ENCODE measurements around the gene KANK3. TPM values are rescaled to one million over a fixed set of nuclear protein-coding genes. Genes with fewer than 3 reads are reported as not detected.
A peak's percentile ranks its signal among the peaks of the same experiment; 100 is the strongest.

Gene KANK3
- total RNA-seq, 1 experiment from 2014 or later, result 1.2 TPM

GRCh38 chr19:8324186-8325050, 18.6 kb downstream of the KANK3 start:
- Histone ChIP-seq H3K27me3 (ENCODE audit: control insufficient read depth, insufficient read depth, low read length) (no peaks in the 10 kb centered on the region), H3K36me3 (ENCODE audit: control insufficient read depth, insufficient read depth, low read length) (peaks cover 8% of the 10 kb centered on the region), H3K9me3 (ENCODE audit: control insufficient read depth, insufficient read depth, low read depth, low read length) (no peaks in the 10 kb centered on the region), H3K4me3 (ENCODE audit: low read depth in 2 of 2, low read length in 2 of 2) (no peak overlapping the region), H3K27ac (ENCODE audit: low read length) (no peak overlapping the region), H3K4me1 (ENCODE audit: control insufficient read depth, insufficient read depth, low read length) (peaks cover 14% of the 10 kb centered on the region)
- intact Hi-C loops (cut with micrococcal nuclease; ENCODE audit: unreplicated experiment), result no loop called here
- DNase-seq (ENCODE audit: low read depth, low spot score) (no peak), ATAC-seq (peak; percentile 28)
- CTCF ChIA-PET, result no interaction called here
- no TSS peak for BruUV-seq (replicated peaks)
- TF ChIP-seq CTCF (IDR thresholded peaks at IDR 0.05), result no peak; the same call in 1 of the 2 replicates
- in situ Hi-C loops (cut with HindIII; ENCODE audit: low pct_unique_long_range_greater_than_20kb, low sequenced_read_pairs), result no loop called here
- POLR2A ChIA-PET, result interaction anchor here (0.6 kb wide), 1 partner anchor 10 kb away, joined by 3 read pairs; no protein-coding TSS in a partner anchor

GRCh38 chr19:8323781-8324185, 19.3 kb downstream of the KANK3 start:
- POLR2A ChIA-PET, result interaction anchor here (0.6 kb wide), 1 partner anchor 10 kb away, joined by 3 read pairs; no protein-coding TSS in a partner anchor
- TF ChIP-seq REST (IDR thresholded peaks at IDR 0.05; ENCODE audit: insufficient read depth in 1 of 2, low read depth in 2 of 2, low read length in 1 of 2), result no peak
- TF ChIP-seq POLR2AphosphoS5 (IDR thresholded peaks at IDR 0.05; ENCODE audit: low read depth, low read length), result peak; percentile 2; the same call in 1 of the 2 replicates
- BruUV-seq (replicated peaks), result no TSS peak
- Histone ChIP-seq H3K4me1 (ENCODE audit: control insufficient read depth, insufficient read depth, low read length) (peaks cover 14% of the 10 kb centered on the region), H3K27me3 (ENCODE audit: control insufficient read depth, insufficient read depth, low read length) (no peaks in the 10 kb centered on the region), H3K4me3 (ENCODE audit: low read depth in 2 of 2, low read length in 2 of 2) (no peak overlapping the region), H3K36me3 (ENCODE audit: control insufficient read depth, insufficient read depth, low read length) (peaks cover 8% of the 10 kb centered on the region), H3K27ac (ENCODE audit: low read length) (no peak overlapping the region), H3K9me3 (ENCODE audit: control insufficient read depth, insufficient read depth, low read depth, low read length) (no peaks in the 10 kb centered on the region)
- in situ Hi-C loops (cut with HindIII; ENCODE audit: low pct_unique_long_range_greater_than_20kb, low sequenced_read_pairs) (no loop called here), intact Hi-C loops (cut with micrococcal nuclease; ENCODE audit: unreplicated experiment) (no loop called here)
- CTCF ChIA-PET, result no interaction called here
- ATAC-seq (no peak), DNase-seq (ENCODE audit: low read depth, low spot score) (no peak)

- H3K9me3 ChIP-seq (ENCODE audit: control insufficient read depth, insufficient read depth, low read depth, low read length), result no peaks in the 10 kb centered on the region
- no TSS peak for BruUV-seq (replicated peaks)
- peak overlapping the region; percentile 92 to 98 for H3K4me3 ChIP-seq (ENCODE audit: low read depth in 2 of 2, low read length in 2 of 2)
- ChIA-PET CTCF (interaction anchor here (0.7 kb wide), 1 partner anchor 134 kb away, joined by 3 read pairs; no protein-coding TSS in a partner anchor), POLR2A (no interaction called here)
- H3K4me1 ChIP-seq (ENCODE audit: control insufficient read depth, insufficient read depth, low read length), result peaks cover 14% of the 10 kb centered on the region
- peaks cover 8% of the 10 kb centered on the region for H3K36me3 ChIP-seq (ENCODE audit: control insufficient read depth, insufficient read depth, low read length)
- in situ Hi-C loops (cut with HindIII; ENCODE audit: low pct_unique_long_range_greater_than_20kb, low sequenced_read_pairs) (no loop called here), intact Hi-C loops (cut with micrococcal nuclease; ENCODE audit: unreplicated experiment) (no loop called here)
- no peaks in the 10 kb centered on the region for H3K27me3 ChIP-seq (ENCODE audit: control insufficient read depth, insufficient read depth, low read length)
- DNase-seq (ENCODE audit: low read depth, low spot score) (no peak), ATAC-seq (no peak)
- H3K27ac ChIP-seq (ENCODE audit: low read length), result peak overlapping the region; percentile 91
- no peak for TF ChIP-seq CTCF (IDR thresholded peaks at IDR 0.05)
- no peak for TF ChIP-seq REST (IDR thresholded peaks at IDR 0.05; ENCODE audit: insufficient read depth in 1 of 2, low read depth in 2 of 2, low read length in 1 of 2)
- no peak for TF ChIP-seq TCF7L2 (IDR thresholded peaks at IDR 0.05; ENCODE audit: low read depth, low read length)
- TF ChIP-seq SIN3A (IDR thresholded peaks at IDR 0.05; ENCODE audit: borderline replicate concordance, insufficient read depth, low read depth, low read length), result no peak
- no peak; the same call in 1 of the 2 replicates for TF ChIP-seq POLR2AphosphoS5 (IDR thresholded peaks at IDR 0.05; ENCODE audit: low read depth, low read length)
Measured at GRCh38 chr19:8322638-8322997, 20.4 kb downstream of the KANK3 start.
